Endodermal cell (in vitro differentiated cells): ENCODE data around the gene CX3CR1. TPM values are rescaled to one million over a fixed set of nuclear protein-coding genes. Genes with fewer than 3 reads are reported as not detected.

Source experiments
- DNase-seq: peaks from one replicate; pipeline ENCODE4 v3.0.0-alpha.2; 2017
- H3K27ac ChIP-seq: 2 replicates; pipeline ENCODE4 v1.5.1; 2013; ENCODE audit warnings: mild to moderate bottlenecking, low read depth, low read length, moderate library complexity
- H3K27me3 ChIP-seq: 2 replicates; pipeline ENCODE4 v1.6.1; 2013; ENCODE audit warnings: mild to moderate bottlenecking, low read length, moderate library complexity; ENCODE audit not compliant: insufficient read depth, control insufficient read depth, poor library complexity, severe bottlenecking
- H3K36me3 ChIP-seq: 2 replicates; pipeline ENCODE4 v1.7.0; 2013; ENCODE audit warnings: mild to moderate bottlenecking, low read length, moderate library complexity; ENCODE audit not compliant: control insufficient read depth, insufficient read depth
- H3K4me1 ChIP-seq: one replicate; pipeline ENCODE4 v1.7.0; 2013; ENCODE audit warnings: low read length; ENCODE audit not compliant: control insufficient read depth, insufficient read depth
- H3K4me3 ChIP-seq: 2 replicates; pipeline ENCODE4 v1.5.1; 2013; ENCODE audit warnings: mild to moderate bottlenecking, low read length, moderate library complexity
- H3K9ac ChIP-seq: 2 replicates; pipeline ENCODE4 v1.6.1; 2013; ENCODE audit warnings: mild to moderate bottlenecking, low read length, moderate library complexity; ENCODE audit not compliant: poor library complexity, severe bottlenecking; ENCODE audit errors: extremely low read depth
- H3K9me3 ChIP-seq: 2 replicates; pipeline ENCODE4 v1.6.1; 2013; ENCODE audit warnings: mild to moderate bottlenecking, low read length, moderate library complexity; ENCODE audit not compliant: control insufficient read depth
- H3K27ac Mint-ChIP-seq: 2 replicates; pipeline ENCODE4 v1.8.0; 2020; ENCODE audit warnings: mixed read lengths
- H3K27me3 Mint-ChIP-seq: 2 replicates; pipeline ENCODE4 v1.8.0; 2021; ENCODE audit warnings: mild to moderate bottlenecking, mixed read lengths; ENCODE audit not compliant: insufficient read depth
- H3K36me3 Mint-ChIP-seq: 2 replicates; pipeline ENCODE4 v1.8.0; 2020; ENCODE audit warnings: low read depth, mixed read lengths
- H3K4me1 Mint-ChIP-seq: 2 replicates; pipeline ENCODE4 v1.8.0; 2020; ENCODE audit warnings: mixed read lengths
- H3K4me3 Mint-ChIP-seq: 2 replicates; pipeline ENCODE4 v1.8.0; 2020; ENCODE audit warnings: mild to moderate bottlenecking, moderate library complexity, mixed read lengths
- H3K9me3 Mint-ChIP-seq: 2 replicates; pipeline ENCODE4 v1.8.0; 2020; ENCODE audit warnings: mild to moderate bottlenecking, mixed read lengths
- WGBS, 2 experiments: methylation state at CpG; one replicate each; pipeline versions ENCODE4 v1.1.5 to v1.1.7; 2013; ENCODE audit warnings: missing lambda C conversion rate in 2 of 2, mixed read lengths in 1 of 2; ENCODE audit not compliant: insufficient coverage in 1 of 2, insufficient read length in 1 of 2; 5-methylcytosine and 5-hydroxymethylcytosine counted together
- total RNA-seq, 2 donors: library from RNA; stranded (reverse); fragmentation: NEBNext Ultra II Directional in 1 of 2; extraction: Animal tissue kit (Norgen Biotek cat#: 25700) in 1 of 2; gene quantifications; 2 replicates in 1 of 2; 3 replicates in 1 of 2; pipeline ENCODE4 v1.2.1, GENCODE V29; 2021
- TF ChIP-seq, protein P1 (sequence below): fragments of 200-600 bp; sonication (generic); conservative IDR thresholded peaks from 2 replicates; pipeline ENCODE4 v1.5.0; 2021; ENCODE audit warnings: antibody characterized with exemption, mild to moderate bottlenecking

Gene CX3CR1
- total RNA-seq, 2 donors from 2014 or later, result not detected

- H3K36me3 Mint-ChIP-seq, result no peaks in the 10 kb centered on the region
- 86 to 95% methylated on average over 4 to 6 of the region's 6 CpGs for WGBS, 2 experiments
- no peak overlapping the region for H3K27ac Mint-ChIP-seq
- no peaks in the 10 kb centered on the region for H3K4me1 Mint-ChIP-seq
- Histone ChIP-seq H3K9me3 (no peaks in the 10 kb centered on the region), H3K27me3 (no peaks in the 10 kb centered on the region), H3K27ac (no peak overlapping the region), H3K4me3 (no peak overlapping the region), H3K36me3 (no peaks in the 10 kb centered on the region), H3K9ac (no peak overlapping the region), H3K4me1 (no peaks in the 10 kb centered on the region)
- TF ChIP-seq, protein P1, sequence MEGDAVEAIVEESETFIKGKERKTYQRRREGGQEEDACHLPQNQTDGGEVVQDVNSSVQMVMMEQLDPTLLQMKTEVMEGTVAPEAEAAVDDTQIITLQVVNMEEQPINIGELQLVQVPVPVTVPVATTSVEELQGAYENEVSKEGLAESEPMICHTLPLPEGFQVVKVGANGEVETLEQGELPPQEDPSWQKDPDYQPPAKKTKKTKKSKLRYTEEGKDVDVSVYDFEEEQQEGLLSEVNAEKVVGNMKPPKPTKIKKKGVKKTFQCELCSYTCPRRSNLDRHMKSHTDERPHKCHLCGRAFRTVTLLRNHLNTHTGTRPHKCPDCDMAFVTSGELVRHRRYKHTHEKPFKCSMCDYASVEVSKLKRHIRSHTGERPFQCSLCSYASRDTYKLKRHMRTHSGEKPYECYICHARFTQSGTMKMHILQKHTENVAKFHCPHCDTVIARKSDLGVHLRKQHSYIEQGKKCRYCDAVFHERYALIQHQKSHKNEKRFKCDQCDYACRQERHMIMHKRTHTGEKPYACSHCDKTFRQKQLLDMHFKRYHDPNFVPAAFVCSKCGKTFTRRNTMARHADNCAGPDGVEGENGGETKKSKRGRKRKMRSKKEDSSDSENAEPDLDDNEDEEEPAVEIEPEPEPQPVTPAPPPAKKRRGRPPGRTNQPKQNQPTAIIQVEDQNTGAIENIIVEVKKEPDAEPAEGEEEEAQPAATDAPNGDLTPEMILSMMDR, result no peak
- no peak for DNase-seq
- no peaks in the 10 kb centered on the region for H3K9me3 Mint-ChIP-seq
- peaks cover 10% of the 10 kb centered on the region for H3K27me3 Mint-ChIP-seq
- no peak overlapping the region for H3K4me3 Mint-ChIP-seq
These were observed 30.3 kb downstream of the CX3CR1 start for GRCh38 chr3:39249453-39250115.

GRCh38 chr3:39241561-39241960 lies 38.3 kb downstream of the CX3CR1 start:
- no peak overlapping the region for H3K9ac ChIP-seq
- TF ChIP-seq, protein P1, result no peak
- Mint-ChIP-seq H3K4me3 (no peak overlapping the region), H3K27ac (no peak overlapping the region), H3K4me1 (no peaks in the 10 kb centered on the region), H3K9me3 (no peaks in the 10 kb centered on the region), H3K27me3 (no peaks in the 10 kb centered on the region), H3K36me3 (no peaks in the 10 kb centered on the region)
- no peak overlapping the region for H3K27ac ChIP-seq
- no peaks in the 10 kb centered on the region for H3K9me3 ChIP-seq
- H3K36me3 ChIP-seq, result no peaks in the 10 kb centered on the region
- H3K4me3 ChIP-seq, result no peak overlapping the region
- no peaks in the 10 kb centered on the region for H3K4me1 ChIP-seq
- H3K27me3 ChIP-seq, result peaks cover 5% of the 10 kb centered on the region
- DNase-seq, result no peak

GRCh38 chr3:39237027-39237426 lies 42.8 kb downstream of the CX3CR1 start:
- Histone ChIP-seq H3K9me3 (no peaks in the 10 kb centered on the region), H3K27me3 (peaks cover 5% of the 10 kb centered on the region), H3K4me1 (no peaks in the 10 kb centered on the region), H3K27ac (no peak overlapping the region), H3K9ac (no peak overlapping the region), H3K36me3 (no peaks in the 10 kb centered on the region), H3K4me3 (no peak overlapping the region)
- 94 to 95% methylated on average over 6 of the region's 6 CpGs for WGBS, 2 experiments
- Mint-ChIP-seq H3K27ac (no peak overlapping the region), H3K4me3 (no peak overlapping the region), H3K9me3 (no peaks in the 10 kb centered on the region), H3K36me3 (no peaks in the 10 kb centered on the region), H3K4me1 (peaks cover 11% of the 10 kb centered on the region), H3K27me3 (peaks cover 4% of the 10 kb centered on the region)
- DNase-seq, result no peak
- TF ChIP-seq, protein P1, result no peak
